CD4-positive, CD25-positive, alpha-beta regulatory T cell (primary cell): ENCODE measurements around the gene MTX3. TPM values are rescaled to one million over a fixed set of nuclear protein-coding genes. Genes with fewer than 3 reads are reported as not detected.
A peak's percentile ranks its signal among the peaks of the same experiment; 100 is the strongest.

Experiments used
- ATAC-seq, 2 donors: fragments of 150-1000 bp; cut with Tn5 transposase; one replicate each; pipeline ENCODE4 v1.10.0; 2021; ENCODE audit warnings: low read depth in 2 of 2, moderate number of reproducible peaks in 2 of 2, moderate library complexity in 1 of 2
- DNase-seq, 3 donors: peaks; one replicate each; pipeline versions ENCODE4 v3.0.0 to v3.0.0-alpha.2; 2012 to 2022; ENCODE audit warnings: mixed read lengths in 1 of 3
- H3K27ac ChIP-seq: one replicate; pipeline ENCODE4 v1.7.0; 2013; ENCODE audit warnings: mild to moderate bottlenecking, low read length; ENCODE audit not compliant: insufficient read depth, poor library complexity, severe bottlenecking
- H3K27me3 ChIP-seq: one replicate; pipeline ENCODE4 v1.7.0; 2013; ENCODE audit warnings: low read length; ENCODE audit not compliant: control insufficient read depth, insufficient read depth
- H3K36me3 ChIP-seq: one replicate; pipeline ENCODE4 v1.7.0; 2013; ENCODE audit warnings: mild to moderate bottlenecking, low read length, moderate library complexity; ENCODE audit not compliant: control insufficient read depth, insufficient read depth
- H3K4me1 ChIP-seq: 2 replicates; pipeline ENCODE4 v1.7.0; 2013; ENCODE audit warnings: mild to moderate bottlenecking, low read length; ENCODE audit not compliant: insufficient read depth, control insufficient read depth, poor library complexity, severe bottlenecking
- H3K4me3 ChIP-seq: one replicate; pipeline ENCODE4 v1.7.0; 2013; ENCODE audit warnings: low read depth, mild to moderate bottlenecking, low read length, moderate library complexity
- H3K9me3 ChIP-seq, 2 experiments: 1 replicate in 1 of 2; 2 replicates in 1 of 2; pipeline ENCODE4 v1.7.0; 2013; ENCODE audit warnings: low read length in 2 of 2, mild to moderate bottlenecking in 1 of 2, moderate library complexity in 1 of 2; ENCODE audit not compliant: control insufficient read depth in 2 of 2
- H3K27ac Mint-ChIP-seq, 3 donors: one replicate each; pipeline ENCODE4 v1.8.0; 2020 to 2022; ENCODE audit warnings: mild to moderate bottlenecking in 3 of 3, mixed read lengths in 3 of 3, moderate library complexity in 2 of 3
- H3K27me3 Mint-ChIP-seq: one replicate; pipeline ENCODE4 v1.8.0; 2022; ENCODE audit warnings: mild to moderate bottlenecking, mixed read lengths
- H3K36me3 Mint-ChIP-seq: one replicate; pipeline ENCODE4 v1.8.0; 2020; ENCODE audit warnings: mixed read lengths
- H3K4me1 Mint-ChIP-seq, 4 donors: one replicate each; pipeline ENCODE4 v1.8.0; 2020 to 2022; ENCODE audit warnings: mixed read lengths in 4 of 4, mild to moderate bottlenecking in 1 of 4
- H3K4me3 Mint-ChIP-seq, 4 donors: one replicate each; pipeline ENCODE4 v1.8.0; 2020 to 2022; ENCODE audit warnings: mild to moderate bottlenecking in 4 of 4, mixed read lengths in 4 of 4, moderate library complexity in 3 of 4
- H3K9me3 Mint-ChIP-seq, 7 donors: one replicate each; pipeline ENCODE4 v1.8.0; 2020 to 2022; ENCODE audit warnings: mixed read lengths in 7 of 7, mild to moderate bottlenecking in 3 of 7, moderate library complexity in 2 of 7
- polyA plus RNA-seq, 4 donors: library from polyadenylated mRNA; unstranded; fragments of 300-500 nt; fragmentation: Illumina TruSeq; gene quantifications; one replicate each; pipeline ENCODE4 v1.2.3, GENCODE V29; 2021
- total RNA-seq: library from RNA; stranded (reverse); gene quantifications from one replicate; pipeline ENCODE4 v1.2.3, GENCODE V29; 2022

The MTX3 gene
- total and polyA plus RNA-seq, 5 donors from 2014 or later, result 1.4 to 18.1 (median 2.6) TPM

GRCh38 chr5:79947567-79947966 lies 43.5 kb downstream of the MTX3 start:
- H3K9me3 ChIP-seq, result no peaks in the 10 kb centered on the region
- H3K27ac ChIP-seq, result no peak overlapping the region
- Mint-ChIP-seq H3K9me3 (peaks cover 0 to 2% (median 0%) of the 10 kb centered on the region in 7 donors), H3K4me3 (no peak overlapping the region), H3K4me1 (peaks cover 0 to 4% (median 0%) of the 10 kb centered on the region in 4 donors), H3K36me3 (no peaks in the 10 kb centered on the region), H3K27me3 (peaks cover under 1% of the 10 kb centered on the region), H3K27ac (no peak overlapping the region)
- H3K4me3 ChIP-seq, result no peak overlapping the region
- H3K36me3 ChIP-seq, result no peaks in the 10 kb centered on the region
- no peaks in the 10 kb centered on the region for H3K4me1 ChIP-seq
- ATAC-seq (no peak), DNase-seq (no peak)
- no peaks in the 10 kb centered on the region for H3K27me3 ChIP-seq

- H3K27ac Mint-ChIP-seq, result no peak overlapping the region
- no peaks in the 10 kb centered on the region for H3K36me3 ChIP-seq
- no peak for ATAC-seq
- no peaks in the 10 kb centered on the region for H3K4me1 Mint-ChIP-seq
- no peak overlapping the region for H3K27ac ChIP-seq
- H3K27me3 Mint-ChIP-seq, result peaks cover 11% of the 10 kb centered on the region
- no peak overlapping the region for H3K4me3 Mint-ChIP-seq
- peaks cover 5% of the 10 kb centered on the region for H3K27me3 ChIP-seq
- H3K9me3 ChIP-seq, result no peaks in the 10 kb centered on the region
- no peaks in the 10 kb centered on the region for H3K36me3 Mint-ChIP-seq
- H3K4me1 ChIP-seq, result no peaks in the 10 kb centered on the region
- H3K4me3 ChIP-seq, result no peak overlapping the region
- H3K9me3 Mint-ChIP-seq, result peaks cover 0 to 1% (median 0%) of the 10 kb centered on the region in 7 donors
- DNase-seq, result peak in 1 of 3 donors; percentile 51
These were observed 52.6 kb downstream of the MTX3 start for GRCh38 chr5:79938468-79938867.

DNA sequence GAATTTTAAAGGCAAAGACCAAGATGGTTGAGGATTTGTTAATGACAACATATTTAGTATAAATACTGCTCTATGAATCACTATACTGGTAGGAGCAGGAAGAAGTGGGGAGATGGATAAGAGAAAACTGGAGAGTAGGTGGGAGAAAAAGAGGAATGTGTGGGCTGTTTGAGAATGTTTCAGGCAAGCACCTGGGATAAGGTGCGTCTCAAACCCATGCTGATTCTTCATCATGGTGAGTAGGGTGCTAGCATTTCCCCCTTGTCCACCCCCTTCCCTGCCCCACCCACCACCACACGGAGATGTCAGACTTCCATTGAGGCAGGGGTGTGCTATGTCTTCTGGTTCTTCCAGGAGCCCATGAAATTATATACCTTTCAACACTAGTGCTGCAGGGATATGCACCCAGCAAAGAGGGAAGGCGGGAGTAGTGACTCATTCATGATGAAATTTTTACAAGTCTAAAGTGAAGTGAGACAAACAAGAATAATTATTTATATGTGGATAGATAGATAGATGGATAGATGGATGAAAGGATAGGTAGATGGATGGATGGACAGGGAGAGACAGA lies 54.3 kb downstream of the MTX3 start:
- H3K27ac ChIP-seq, result no peak overlapping the region
- ATAC-seq (no peak), DNase-seq (no peak)
- H3K9me3 ChIP-seq, result peaks cover 0 to 5% of the 10 kb centered on the region in 2 experiments
- no peaks in the 10 kb centered on the region for H3K4me1 Mint-ChIP-seq
- H3K9me3 Mint-ChIP-seq, result peaks cover 0 to 1% (median 0%) of the 10 kb centered on the region in 7 donors
- H3K4me1 ChIP-seq, result no peaks in the 10 kb centered on the region
- no peak overlapping the region for H3K27ac Mint-ChIP-seq
- peaks cover 4% of the 10 kb centered on the region for H3K27me3 Mint-ChIP-seq
- H3K36me3 ChIP-seq, result no peaks in the 10 kb centered on the region
- peaks cover 5% of the 10 kb centered on the region for H3K27me3 ChIP-seq
- H3K4me3 ChIP-seq, result no peak overlapping the region
- no peak overlapping the region for H3K4me3 Mint-ChIP-seq
- no peaks in the 10 kb centered on the region for H3K36me3 Mint-ChIP-seq

GRCh38 chr5:79936002-79936645 lies 54.9 kb downstream of the MTX3 start:
- no peak overlapping the region for H3K4me3 ChIP-seq
- no peaks in the 10 kb centered on the region for H3K36me3 ChIP-seq
- Mint-ChIP-seq H3K27ac (no peak overlapping the region), H3K4me3 (no peak overlapping the region), H3K36me3 (no peaks in the 10 kb centered on the region), H3K9me3 (peaks cover 0 to 1% (median 0%) of the 10 kb centered on the region in 7 donors), H3K4me1 (no peaks in the 10 kb centered on the region), H3K27me3 (peaks cover 4% of the 10 kb centered on the region)
- no peak overlapping the region for H3K27ac ChIP-seq
- no peak for ATAC-seq
- peaks cover 0 to 5% of the 10 kb centered on the region in 2 experiments for H3K9me3 ChIP-seq
- H3K27me3 ChIP-seq, result peaks cover 5% of the 10 kb centered on the region
- H3K4me1 ChIP-seq, result no peaks in the 10 kb centered on the region
- no peak for DNase-seq

- H3K36me3 ChIP-seq, result no peaks in the 10 kb centered on the region
- no peak overlapping the region for H3K4me3 ChIP-seq
- H3K27me3 ChIP-seq, result peaks cover 3% of the 10 kb centered on the region
- no peaks in the 10 kb centered on the region for H3K4me1 Mint-ChIP-seq
- H3K27ac ChIP-seq, result no peak overlapping the region
- no peak overlapping the region for H3K4me3 Mint-ChIP-seq
- no peak for DNase-seq
- H3K9me3 Mint-ChIP-seq, result peaks cover 0 to 1% (median 0%) of the 10 kb centered on the region in 7 donors
- H3K4me1 ChIP-seq, result no peaks in the 10 kb centered on the region
- peaks cover 4% of the 10 kb centered on the region for H3K27me3 Mint-ChIP-seq
- no peak overlapping the region for H3K27ac Mint-ChIP-seq
- H3K9me3 ChIP-seq, result peaks cover 0 to 5% of the 10 kb centered on the region in 2 experiments
- H3K36me3 Mint-ChIP-seq, result no peaks in the 10 kb centered on the region
- no peak for ATAC-seq
These were observed 56.4 kb downstream of the MTX3 start for GRCh38 chr5:79934681-79935080.

DNA sequence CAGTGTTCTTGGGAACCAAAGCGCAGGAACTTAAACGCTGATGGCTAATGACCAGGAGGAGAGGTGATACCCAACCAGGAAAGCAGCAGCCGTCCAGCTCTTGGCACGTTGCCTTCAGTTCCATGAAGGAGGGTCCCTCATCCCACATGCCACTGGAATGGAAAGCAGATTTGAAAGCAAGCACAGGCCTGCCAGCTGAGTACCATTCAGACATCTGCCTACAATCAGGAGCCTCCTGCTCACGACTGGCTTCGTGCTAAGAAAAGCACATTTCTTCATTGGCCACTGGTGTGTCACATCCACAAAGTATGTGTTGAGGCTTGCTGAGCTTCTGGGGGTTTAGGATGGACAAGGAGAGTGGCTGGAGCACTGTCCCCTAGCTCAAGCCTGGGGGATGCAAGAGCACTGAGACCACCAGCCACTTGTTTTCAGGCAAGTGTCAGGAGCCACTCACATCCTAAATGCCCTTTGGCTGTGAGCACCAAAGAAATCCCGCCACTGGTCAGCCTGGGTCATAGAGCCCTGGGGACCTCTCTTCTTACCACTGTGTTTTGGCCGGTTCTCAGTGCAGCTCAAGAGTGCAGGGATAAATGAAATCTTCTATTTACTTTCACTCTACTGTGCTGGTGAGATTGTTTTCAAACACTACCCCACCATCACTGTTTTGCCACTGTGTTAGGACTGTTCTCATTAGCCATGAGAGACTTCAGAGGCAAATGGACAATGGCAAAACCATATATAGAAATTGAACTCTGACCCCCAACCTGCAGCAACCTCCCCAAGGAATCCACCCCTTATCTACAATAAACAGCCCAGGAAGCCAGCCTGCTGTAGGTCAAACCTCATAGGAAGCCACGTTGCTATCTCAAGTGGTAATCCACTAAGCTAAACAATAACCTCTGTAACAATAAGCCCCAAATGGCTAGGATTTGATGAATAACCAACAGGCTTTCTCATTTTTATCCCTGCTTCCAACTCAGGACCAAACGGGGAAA lies 58.3 kb downstream of the MTX3 start:
- Histone ChIP-seq H3K4me1 (no peaks in the 10 kb centered on the region), H3K27ac (no peak overlapping the region), H3K4me3 (no peak overlapping the region), H3K36me3 (no peaks in the 10 kb centered on the region), H3K27me3 (peaks cover 3% of the 10 kb centered on the region), H3K9me3 (peaks cover 0 to 5% of the 10 kb centered on the region in 2 experiments)
- H3K27me3 Mint-ChIP-seq, result no peaks in the 10 kb centered on the region
- no peak for DNase-seq
- H3K4me3 Mint-ChIP-seq, result no peak overlapping the region
- H3K4me1 Mint-ChIP-seq, result no peaks in the 10 kb centered on the region
- ATAC-seq, result no peak
- H3K27ac Mint-ChIP-seq, result no peak overlapping the region
- no peaks in the 10 kb centered on the region for H3K36me3 Mint-ChIP-seq
- H3K9me3 Mint-ChIP-seq, result peaks cover 0 to 1% (median 0%) of the 10 kb centered on the region in 7 donors

GRCh38 chr5:79931866-79932265 lies 59.2 kb downstream of the MTX3 start:
- Histone ChIP-seq H3K4me3 (no peak overlapping the region), H3K27me3 (peaks cover 5% of the 10 kb centered on the region), H3K36me3 (no peaks in the 10 kb centered on the region), H3K4me1 (no peaks in the 10 kb centered on the region), H3K9me3 (peaks cover 0 to 5% of the 10 kb centered on the region in 2 experiments), H3K27ac (no peak overlapping the region)
- no peak overlapping the region for H3K4me3 Mint-ChIP-seq
- H3K36me3 Mint-ChIP-seq, result no peaks in the 10 kb centered on the region
- no peak for ATAC-seq
- no peaks in the 10 kb centered on the region for H3K4me1 Mint-ChIP-seq
- H3K9me3 Mint-ChIP-seq, result peaks cover 0 to 1% (median 0%) of the 10 kb centered on the region in 7 donors
- H3K27ac Mint-ChIP-seq, result no peak overlapping the region
- DNase-seq, result no peak
- peaks cover under 1% of the 10 kb centered on the region for H3K27me3 Mint-ChIP-seq
